Vagina (tissue), 2 donors: Measurements from ENCODE around the gene CTSS. TPM values are rescaled to one million over a fixed set of nuclear protein-coding genes. Genes with fewer than 3 reads are reported as not detected.

Source experiments
- DNase-seq, 2 donors: peaks; one replicate each; pipeline ENCODE4 v3.0.0-alpha.2; 2017; ENCODE audit errors: extremely low spot score in 2 of 2
- H3K27ac ChIP-seq: fragments of 200-600 bp; sonication (generic); one replicate; pipeline ENCODE4 v1.5.1; 2019
- H3K27me3 ChIP-seq: fragments of 200-600 bp; sonication (generic); one replicate; pipeline ENCODE4 v1.5.1; 2019
- H3K36me3 ChIP-seq, 2 donors: fragments of 200-600 bp; sonication (generic); one replicate each; pipeline ENCODE4 v1.5.1; 2017 to 2019
- H3K4me1 ChIP-seq: fragments of 200-600 bp; sonication (generic); one replicate; pipeline ENCODE4 v1.5.1; 2019
- H3K4me3 ChIP-seq, 2 donors: fragments of 200-600 bp; sonication (generic); 1 replicate in 1 of 2; 2 replicates in 1 of 2; pipeline ENCODE4 v1.5.1; 2016 to 2019
- H3K9me3 ChIP-seq: fragments of 200-600 bp; sonication (generic); one replicate; pipeline ENCODE4 v1.5.1; 2019
- CTCF ChIP-seq, 3 experiments: fragments of 450-650 bp in 2 of 3; fragments of 200-600 bp in 1 of 3; sonication (generic) in 1 of 3; IDR thresholded peaks; one replicate each; pipeline ENCODE4 v1.5.1; 2017 to 2019; ENCODE audit warnings: antibody characterized with exemption in 3 of 3, mild to moderate bottlenecking in 2 of 3, moderate library complexity in 2 of 3
- POLR2A ChIP-seq, 2 donors: fragments of 450-650 bp; IDR thresholded peaks; one replicate each; pipeline ENCODE4 v1.6.1; 2017; ENCODE audit warnings: antibody characterized with exemption in 2 of 2, mild to moderate bottlenecking in 2 of 2, moderate library complexity in 2 of 2
- POLR2AphosphoS5 ChIP-seq, 2 donors: sonication (generic); formaldehyde crosslinking; IDR thresholded peaks; one replicate each; pipeline ENCODE4 v1.9.0; 2017; ENCODE audit warnings: antibody characterized with exemption in 2 of 2, mild to moderate bottlenecking in 2 of 2, low read depth in 1 of 2; ENCODE audit not compliant: insufficient read depth in 1 of 2
- intact Hi-C: fragments of 100-400 bp; cut with DNase I; formaldehyde crosslinking; loops from one replicate; pipeline ENCODE4 v1.15.1; 2023
- total RNA-seq: library from RNA; depleted of rRNA; stranded (reverse); fragments of >200 nt; gene quantifications from one replicate; pipeline ENCODE4 v1.2.3, GENCODE V29; 2016

Gene CTSS
- total RNA-seq, 1 donor from 2014 or later, result 34.1 TPM

GRCh38 chr1:150762552-150762951 lies 3.0 kb downstream of the CTSS start:
- Histone ChIP-seq H3K9me3 (no peaks in the 10 kb centered on the region), H3K27me3 (no peaks in the 10 kb centered on the region), H3K27ac (no peak overlapping the region), H3K4me3 (no peak overlapping the region), H3K36me3 (no peaks in the 10 kb centered on the region), H3K4me1 (peaks cover 6% of the 10 kb centered on the region)
- intact Hi-C loops, result no loop called here
- no peak for DNase-seq
- no peak for TF ChIP-seq POLR2A (IDR thresholded peaks at IDR 0.05)
- no peak for TF ChIP-seq POLR2AphosphoS5 (IDR thresholded peaks at IDR 0.05; ENCODE audit: insufficient read depth in 1 of 2, low read depth in 1 of 2)
- no peak for TF ChIP-seq CTCF (IDR thresholded peaks at IDR 0.05)

- H3K27ac ChIP-seq, result no peak overlapping the region
- DNase-seq, result no peak
- H3K9me3 ChIP-seq, result no peaks in the 10 kb centered on the region
- TF ChIP-seq POLR2AphosphoS5 (IDR thresholded peaks at IDR 0.05; ENCODE audit: insufficient read depth in 1 of 2, low read depth in 1 of 2), result no peak
- no peak for TF ChIP-seq POLR2A (IDR thresholded peaks at IDR 0.05)
- TF ChIP-seq CTCF (IDR thresholded peaks at IDR 0.05), result no peak
- no peak overlapping the region for H3K4me3 ChIP-seq
- intact Hi-C loops, result no loop called here
- H3K27me3 ChIP-seq, result no peaks in the 10 kb centered on the region
- H3K4me1 ChIP-seq, result peaks cover 6% of the 10 kb centered on the region
- no peaks in the 10 kb centered on the region for H3K36me3 ChIP-seq
Measured at GRCh38 chr1:150761801-150762200, 3.8 kb downstream of the CTSS start.

- H3K27me3 ChIP-seq, result no peaks in the 10 kb centered on the region
- H3K4me3 ChIP-seq, result no peak overlapping the region
- intact Hi-C loops, result no loop called here
- no peaks in the 10 kb centered on the region for H3K36me3 ChIP-seq
- H3K4me1 ChIP-seq, result peaks cover 6% of the 10 kb centered on the region
- no peak for TF ChIP-seq CTCF (IDR thresholded peaks at IDR 0.05)
- no peak for TF ChIP-seq POLR2AphosphoS5 (IDR thresholded peaks at IDR 0.05; ENCODE audit: insufficient read depth in 1 of 2, low read depth in 1 of 2)
- TF ChIP-seq POLR2A (IDR thresholded peaks at IDR 0.05), result no peak
- H3K27ac ChIP-seq, result no peak overlapping the region
- no peak for DNase-seq
- no peaks in the 10 kb centered on the region for H3K9me3 ChIP-seq
Measured at GRCh38 chr1:150760013-150760412, 5.6 kb downstream of the CTSS start.

- H3K36me3 ChIP-seq, result no peaks in the 10 kb centered on the region
- intact Hi-C loops, result no loop called here
- no peak overlapping the region for H3K27ac ChIP-seq
- TF ChIP-seq POLR2A (IDR thresholded peaks at IDR 0.05) (no peak), CTCF (IDR thresholded peaks at IDR 0.05) (no peak), POLR2AphosphoS5 (IDR thresholded peaks at IDR 0.05; ENCODE audit: insufficient read depth in 1 of 2, low read depth in 1 of 2) (no peak)
- no peaks in the 10 kb centered on the region for H3K4me1 ChIP-seq
- H3K4me3 ChIP-seq, result no peak overlapping the region
- H3K27me3 ChIP-seq, result no peaks in the 10 kb centered on the region
- DNase-seq, result no peak
- no peaks in the 10 kb centered on the region for H3K9me3 ChIP-seq
Measured at GRCh38 chr1:150753416-150753815, 12.2 kb downstream of the CTSS start.

GRCh38 chr1:150751443-150751842 lies 14.1 kb downstream of the CTSS start:
- H3K4me3 ChIP-seq, result no peak overlapping the region
- H3K27ac ChIP-seq, result no peak overlapping the region
- no peak for TF ChIP-seq POLR2AphosphoS5 (IDR thresholded peaks at IDR 0.05; ENCODE audit: insufficient read depth in 1 of 2, low read depth in 1 of 2)
- TF ChIP-seq POLR2A (IDR thresholded peaks at IDR 0.05), result no peak
- TF ChIP-seq CTCF (IDR thresholded peaks at IDR 0.05), result no peak
- intact Hi-C loops, result no loop called here
- no peaks in the 10 kb centered on the region for H3K36me3 ChIP-seq
- no peaks in the 10 kb centered on the region for H3K4me1 ChIP-seq
- H3K27me3 ChIP-seq, result no peaks in the 10 kb centered on the region
- DNase-seq, result no peak
- H3K9me3 ChIP-seq, result no peaks in the 10 kb centered on the region
